ENCODE measurements around the gene TBC1D30.

Gene TBC1D30

GRCh38 chr12:64790166-64790565 lies 34.3 kb upstream of the TBC1D30 start:
- H3K27ac ChIP-seq (ENCODE audit: low read depth, low read length): no peak overlapping the region
- no peak overlapping the region for H3K9ac ChIP-seq (ENCODE audit: low read length in 5 of 5)
- no peaks in the 10 kb centered on the region for H3K9me3 ChIP-seq (ENCODE audit: control insufficient read depth in 5 of 5, low read length in 5 of 5)
- no peaks in the 10 kb centered on the region for H3K36me3 ChIP-seq (ENCODE audit: control insufficient read depth in 5 of 5, insufficient read depth in 5 of 5, low read length in 5 of 5)
- H3K4me1 ChIP-seq (ENCODE audit: control insufficient read depth in 5 of 5, insufficient read depth in 5 of 5, low read length in 5 of 5): no peaks in the 10 kb centered on the region
- H3K4me3 ChIP-seq (ENCODE audit: low read depth in 1 of 5, low read length in 5 of 5): no peak overlapping the region
- H3K27me3 ChIP-seq (ENCODE audit: control insufficient read depth in 5 of 5, insufficient read depth in 4 of 5, low read length in 5 of 5): no peaks in the 10 kb centered on the region

GRCh38 chr12:64791036-64791435 lies 33.4 kb upstream of the TBC1D30 start:
- Histone ChIP-seq H3K27me3 (ENCODE audit: control insufficient read depth in 5 of 5, insufficient read depth in 4 of 5, low read length in 5 of 5) (no peaks in the 10 kb centered on the region), H3K9ac (ENCODE audit: low read length in 5 of 5) (no peak overlapping the region), H3K36me3 (ENCODE audit: control insufficient read depth in 5 of 5, insufficient read depth in 5 of 5, low read length in 5 of 5) (no peaks in the 10 kb centered on the region), H3K4me1 (ENCODE audit: control insufficient read depth in 5 of 5, insufficient read depth in 5 of 5, low read length in 5 of 5) (no peaks in the 10 kb centered on the region), H3K4me3 (ENCODE audit: low read depth in 1 of 5, low read length in 5 of 5) (no peak overlapping the region), H3K27ac (ENCODE audit: low read depth, low read length) (no peak overlapping the region), H3K9me3 (ENCODE audit: control insufficient read depth in 5 of 5, low read length in 5 of 5) (no peaks in the 10 kb centered on the region)

- no peak overlapping the region for H3K9ac ChIP-seq (ENCODE audit: low read length in 5 of 5)
- H3K4me3 ChIP-seq (ENCODE audit: low read depth in 1 of 5, low read length in 5 of 5): no peak overlapping the region
- H3K9me3 ChIP-seq (ENCODE audit: control insufficient read depth in 5 of 5, low read length in 5 of 5): no peaks in the 10 kb centered on the region
- H3K36me3 ChIP-seq (ENCODE audit: control insufficient read depth in 5 of 5, insufficient read depth in 5 of 5, low read length in 5 of 5): no peaks in the 10 kb centered on the region
- H3K27ac ChIP-seq (ENCODE audit: low read depth, low read length): no peak overlapping the region
- H3K4me1 ChIP-seq (ENCODE audit: control insufficient read depth in 5 of 5, insufficient read depth in 5 of 5, low read length in 5 of 5): no peaks in the 10 kb centered on the region
- no peaks in the 10 kb centered on the region for H3K27me3 ChIP-seq (ENCODE audit: control insufficient read depth in 5 of 5, insufficient read depth in 4 of 5, low read length in 5 of 5)
Observed at GRCh38 chr12:64792128-64792527, 32.3 kb upstream of the TBC1D30 start.

DNA sequence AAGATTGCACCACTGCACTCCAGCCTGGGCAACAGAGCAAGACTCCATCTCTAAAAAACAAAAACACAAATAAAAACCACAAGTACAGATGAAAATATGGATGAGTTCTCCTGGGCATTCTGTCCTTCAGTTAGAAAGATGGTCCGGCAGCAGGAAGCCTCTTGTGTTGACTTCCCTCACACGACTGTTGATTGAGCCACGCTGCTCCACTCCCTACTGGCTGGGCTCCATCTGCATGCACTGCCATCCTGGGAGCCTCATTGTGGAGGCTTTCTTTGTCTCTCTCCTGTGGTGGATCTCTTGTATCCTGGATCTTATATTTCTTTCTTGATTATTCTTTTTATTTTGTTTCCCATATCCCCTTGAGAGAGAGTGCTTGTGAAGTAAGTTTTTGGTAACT lies 30.8 kb upstream of the TBC1D30 start:
- no peak overlapping the region for H3K9ac ChIP-seq (ENCODE audit: low read length in 5 of 5)
- H3K9me3 ChIP-seq (ENCODE audit: control insufficient read depth in 5 of 5, low read length in 5 of 5): no peaks in the 10 kb centered on the region
- no peak overlapping the region for H3K4me3 ChIP-seq (ENCODE audit: low read depth in 1 of 5, low read length in 5 of 5)
- no peaks in the 10 kb centered on the region for H3K36me3 ChIP-seq (ENCODE audit: control insufficient read depth in 5 of 5, insufficient read depth in 5 of 5, low read length in 5 of 5)
- no peaks in the 10 kb centered on the region for H3K4me1 ChIP-seq (ENCODE audit: control insufficient read depth in 5 of 5, insufficient read depth in 5 of 5, low read length in 5 of 5)
- H3K27me3 ChIP-seq (ENCODE audit: control insufficient read depth in 5 of 5, insufficient read depth in 4 of 5, low read length in 5 of 5): no peaks in the 10 kb centered on the region
- H3K27ac ChIP-seq (ENCODE audit: low read depth, low read length): no peak overlapping the region

- no peak overlapping the region for H3K27ac ChIP-seq (ENCODE audit: low read depth, low read length)
- H3K27me3 ChIP-seq (ENCODE audit: control insufficient read depth in 5 of 5, insufficient read depth in 4 of 5, low read length in 5 of 5): no peaks in the 10 kb centered on the region
- H3K4me1 ChIP-seq (ENCODE audit: control insufficient read depth in 5 of 5, insufficient read depth in 5 of 5, low read length in 5 of 5): no peaks in the 10 kb centered on the region
- no peak overlapping the region for H3K4me3 ChIP-seq (ENCODE audit: low read depth in 1 of 5, low read length in 5 of 5)
- H3K9me3 ChIP-seq (ENCODE audit: control insufficient read depth in 5 of 5, low read length in 5 of 5): no peaks in the 10 kb centered on the region
- H3K36me3 ChIP-seq (ENCODE audit: control insufficient read depth in 5 of 5, insufficient read depth in 5 of 5, low read length in 5 of 5): no peaks in the 10 kb centered on the region
- no peak overlapping the region for H3K9ac ChIP-seq (ENCODE audit: low read length in 5 of 5)
Observed at GRCh38 chr12:64794305-64794704, 30.1 kb upstream of the TBC1D30 start.

DNA sequence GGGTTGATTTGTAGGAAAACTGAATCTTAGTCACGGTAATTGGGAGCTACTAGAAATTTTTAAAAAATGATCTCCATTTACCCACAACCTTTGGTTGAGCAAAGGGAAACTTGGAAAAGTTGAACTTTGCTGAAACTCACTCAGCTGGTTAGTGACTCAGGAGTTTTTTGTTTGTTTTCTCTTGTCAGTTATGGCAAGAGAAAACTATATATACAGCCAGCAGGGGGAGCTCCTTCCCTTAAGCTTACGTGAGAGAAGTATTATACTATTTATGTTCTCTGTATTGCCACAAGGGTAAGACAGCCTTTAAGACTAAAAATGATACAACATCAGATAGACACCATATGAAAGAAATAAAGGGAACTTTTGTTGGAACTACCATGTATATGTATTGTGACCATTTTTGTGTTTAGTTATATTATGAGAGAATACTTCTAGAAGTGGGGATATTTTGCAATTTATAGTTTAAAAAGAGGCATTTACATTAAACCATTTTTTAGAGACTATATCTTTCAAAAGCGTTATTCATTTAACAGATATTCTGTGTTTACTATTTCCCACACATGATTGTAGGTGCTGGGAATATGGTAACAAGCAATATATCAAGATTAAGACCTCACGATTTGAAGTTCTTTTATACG lies 28.1 kb upstream of the TBC1D30 start:
- no peaks in the 10 kb centered on the region for H3K27me3 ChIP-seq (ENCODE audit: control insufficient read depth in 5 of 5, insufficient read depth in 4 of 5, low read length in 5 of 5)
- no peak overlapping the region for H3K4me3 ChIP-seq (ENCODE audit: low read depth in 1 of 5, low read length in 5 of 5)
- H3K9me3 ChIP-seq (ENCODE audit: control insufficient read depth in 5 of 5, low read length in 5 of 5): no peaks in the 10 kb centered on the region
- H3K9ac ChIP-seq (ENCODE audit: low read length in 5 of 5): no peak overlapping the region
- H3K27ac ChIP-seq (ENCODE audit: low read depth, low read length): no peak overlapping the region
- H3K36me3 ChIP-seq (ENCODE audit: control insufficient read depth in 5 of 5, insufficient read depth in 5 of 5, low read length in 5 of 5): no peaks in the 10 kb centered on the region
- H3K4me1 ChIP-seq (ENCODE audit: control insufficient read depth in 5 of 5, insufficient read depth in 5 of 5, low read length in 5 of 5): no peaks in the 10 kb centered on the region

GRCh38 chr12:64797156-64797555 lies 27.3 kb upstream of the TBC1D30 start:
- no peak overlapping the region for H3K27ac ChIP-seq (ENCODE audit: low read depth, low read length)
- H3K9me3 ChIP-seq (ENCODE audit: control insufficient read depth in 5 of 5, low read length in 5 of 5): no peaks in the 10 kb centered on the region
- H3K9ac ChIP-seq (ENCODE audit: low read length in 5 of 5): no peak overlapping the region
- no peak overlapping the region for H3K4me3 ChIP-seq (ENCODE audit: low read depth in 1 of 5, low read length in 5 of 5)
- peaks cover 0 to 3% (median 2%) of the 10 kb centered on the region in 5 donors for H3K4me1 ChIP-seq (ENCODE audit: control insufficient read depth in 5 of 5, insufficient read depth in 5 of 5, low read length in 5 of 5)
- no peaks in the 10 kb centered on the region for H3K27me3 ChIP-seq (ENCODE audit: control insufficient read depth in 5 of 5, insufficient read depth in 4 of 5, low read length in 5 of 5)
- H3K36me3 ChIP-seq (ENCODE audit: control insufficient read depth in 5 of 5, insufficient read depth in 5 of 5, low read length in 5 of 5): no peaks in the 10 kb centered on the region

- no peaks in the 10 kb centered on the region for H3K36me3 ChIP-seq (ENCODE audit: control insufficient read depth in 5 of 5, insufficient read depth in 5 of 5, low read length in 5 of 5)
- H3K27me3 ChIP-seq (ENCODE audit: control insufficient read depth in 5 of 5, insufficient read depth in 4 of 5, low read length in 5 of 5): no peaks in the 10 kb centered on the region
- no peak overlapping the region for H3K27ac ChIP-seq (ENCODE audit: low read depth, low read length)
- H3K9ac ChIP-seq (ENCODE audit: low read length in 5 of 5): no peak overlapping the region
- no peaks in the 10 kb centered on the region for H3K9me3 ChIP-seq (ENCODE audit: control insufficient read depth in 5 of 5, low read length in 5 of 5)
- H3K4me1 ChIP-seq (ENCODE audit: control insufficient read depth in 5 of 5, insufficient read depth in 5 of 5, low read length in 5 of 5): peaks cover 0 to 4% (median 3%) of the 10 kb centered on the region in 5 donors
- H3K4me3 ChIP-seq (ENCODE audit: low read depth in 1 of 5, low read length in 5 of 5): no peak overlapping the region
Observed at GRCh38 chr12:64798165-64798564, 26.3 kb upstream of the TBC1D30 start.

- Histone ChIP-seq H3K4me3 (ENCODE audit: low read depth in 1 of 5, low read length in 5 of 5) (no peak overlapping the region), H3K9ac (ENCODE audit: low read length in 5 of 5) (no peak overlapping the region), H3K9me3 (ENCODE audit: control insufficient read depth in 5 of 5, low read length in 5 of 5) (no peaks in the 10 kb centered on the region), H3K27ac (ENCODE audit: low read depth, low read length) (no peak overlapping the region), H3K4me1 (ENCODE audit: control insufficient read depth in 5 of 5, insufficient read depth in 5 of 5, low read length in 5 of 5) (peaks cover 0 to 4% (median 3%) of the 10 kb centered on the region in 5 donors), H3K27me3 (ENCODE audit: control insufficient read depth in 5 of 5, insufficient read depth in 4 of 5, low read length in 5 of 5) (no peaks in the 10 kb centered on the region), H3K36me3 (ENCODE audit: control insufficient read depth in 5 of 5, insufficient read depth in 5 of 5, low read length in 5 of 5) (no peaks in the 10 kb centered on the region)
Observed at GRCh38 chr12:64800640-64801039, 23.8 kb upstream of the TBC1D30 start.

DNA sequence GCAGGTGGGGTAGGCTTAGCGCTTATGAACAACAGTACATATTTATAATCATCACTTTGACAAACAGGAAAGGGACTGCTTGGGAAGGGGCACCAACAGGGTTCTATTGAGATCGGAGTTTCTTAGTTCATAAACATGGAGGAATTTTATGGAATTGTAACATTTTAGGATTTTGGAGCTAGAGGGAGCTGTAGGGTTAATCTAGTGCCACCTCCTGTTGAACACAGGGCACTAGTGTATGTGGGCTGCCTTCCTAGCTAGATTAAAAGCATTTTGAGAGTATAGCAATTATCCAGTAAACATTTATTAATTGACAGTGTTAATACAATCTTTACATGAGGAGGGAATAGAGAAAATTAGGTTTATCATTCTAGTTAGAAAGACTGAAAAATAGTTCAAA lies 23.1 kb upstream of the TBC1D30 start:
- H3K27me3 ChIP-seq (ENCODE audit: control insufficient read depth in 5 of 5, insufficient read depth in 4 of 5, low read length in 5 of 5): no peaks in the 10 kb centered on the region
- no peaks in the 10 kb centered on the region for H3K36me3 ChIP-seq (ENCODE audit: control insufficient read depth in 5 of 5, insufficient read depth in 5 of 5, low read length in 5 of 5)
- H3K9me3 ChIP-seq (ENCODE audit: control insufficient read depth in 5 of 5, low read length in 5 of 5): no peaks in the 10 kb centered on the region
- peaks cover 0 to 4% (median 3%) of the 10 kb centered on the region in 5 donors for H3K4me1 ChIP-seq (ENCODE audit: control insufficient read depth in 5 of 5, insufficient read depth in 5 of 5, low read length in 5 of 5)
- H3K27ac ChIP-seq (ENCODE audit: low read depth, low read length): no peak overlapping the region
- H3K4me3 ChIP-seq (ENCODE audit: low read depth in 1 of 5, low read length in 5 of 5): no peak overlapping the region
- no peak overlapping the region for H3K9ac ChIP-seq (ENCODE audit: low read length in 5 of 5)

Data from subcutaneous abdominal adipose tissue (tissue), 5 donors.